ENCODE measurements around the gene TGFBR3L.

The TGFBR3L gene

DNA sequence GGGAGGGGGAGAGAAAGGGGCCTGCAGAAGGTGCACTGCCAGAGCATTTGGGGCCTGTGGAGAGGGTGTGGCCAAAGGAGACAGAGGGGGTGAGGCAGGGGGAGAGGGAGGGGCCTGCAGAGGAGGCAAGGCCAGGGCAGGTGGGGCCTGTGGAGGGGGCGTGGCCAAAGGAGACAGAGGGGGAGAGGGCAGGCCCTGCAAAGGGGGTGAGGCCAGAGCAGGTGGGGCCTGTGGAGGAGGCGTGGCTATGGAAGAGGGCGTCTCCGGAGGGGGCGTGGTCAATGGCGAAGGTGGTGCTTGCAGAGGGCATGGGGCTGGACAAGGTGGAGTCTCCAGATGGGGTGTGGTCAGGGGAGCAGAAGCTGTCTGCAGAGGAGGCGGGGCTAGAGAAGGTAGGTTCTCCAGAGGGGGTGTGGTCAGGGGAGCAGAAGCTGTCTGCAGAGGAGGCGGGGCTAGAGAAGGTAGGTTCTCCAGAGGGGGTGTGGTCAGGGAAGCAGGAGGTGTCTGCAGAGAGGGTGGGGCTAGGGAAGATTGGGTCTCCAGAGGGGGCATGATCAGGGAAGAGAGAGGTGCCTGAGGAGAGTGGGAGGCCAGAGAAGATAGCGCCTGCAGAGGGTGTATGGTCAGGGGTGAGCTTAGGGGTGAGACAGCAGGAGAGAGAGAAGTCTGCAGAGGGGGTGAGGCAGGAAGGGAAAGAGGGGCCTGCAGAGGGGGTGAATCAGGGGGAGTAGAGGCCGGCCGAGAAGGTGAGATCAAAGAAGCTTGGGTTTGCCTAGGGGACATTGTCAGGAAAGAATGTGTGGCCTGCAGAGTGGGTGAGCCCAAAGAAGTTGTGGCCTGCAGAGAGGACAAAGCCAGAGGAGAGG is 43.8 kb upstream of the TGFBR3L start (continued):
- TF ChIP-seq KLF8 (tag by site-specific recombination; IDR thresholded peaks at IDR 0.05), result peak; percentile 96

DNA sequence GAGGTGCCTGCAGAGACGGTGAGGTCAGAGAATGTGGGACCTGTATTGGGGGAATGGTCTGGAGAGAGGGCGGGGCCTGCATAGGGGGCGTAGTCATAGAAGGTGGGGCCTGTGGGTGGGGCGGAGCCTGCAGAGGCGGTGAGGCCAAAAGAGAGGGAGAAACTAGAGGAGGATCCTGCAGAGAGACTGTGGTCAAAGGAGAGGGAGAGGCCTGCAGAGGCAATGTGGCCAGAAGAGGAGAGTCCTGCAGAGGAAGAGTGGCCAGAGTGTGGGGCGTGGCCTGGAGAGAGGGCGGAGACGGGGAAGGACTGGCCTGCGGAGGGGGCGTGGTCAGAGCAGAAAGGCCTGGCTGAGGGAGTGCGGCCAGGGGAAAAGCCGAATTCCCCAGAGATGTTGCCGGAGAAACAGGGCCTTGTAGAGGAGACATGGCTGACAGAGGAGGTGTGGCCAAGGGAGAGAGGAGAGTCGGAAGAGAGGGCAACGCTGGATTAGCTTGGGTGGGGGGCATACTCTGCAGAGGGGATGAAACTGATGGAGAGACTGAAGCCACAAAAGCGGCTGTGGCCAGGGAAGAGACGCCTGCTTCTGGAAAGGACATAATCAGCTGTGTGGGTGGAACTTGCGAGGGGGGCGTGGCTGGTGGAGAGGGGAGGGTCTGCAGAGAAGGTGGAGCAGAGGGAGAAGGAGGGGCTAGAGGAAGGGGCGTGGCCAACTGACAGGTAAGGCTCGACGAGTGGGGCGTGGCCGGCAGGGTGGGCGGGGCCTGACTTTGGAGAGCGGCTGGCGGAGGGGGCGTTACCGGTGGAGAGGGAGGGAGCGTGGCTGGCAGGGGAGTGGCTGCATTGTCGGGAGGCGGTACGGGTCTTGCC is 43.0 kb upstream of the TGFBR3L start:
- H3K27ac ChIP-seq (ENCODE audit: extremely low read depth, low read depth, low read length), result peak overlapping the region; percentile 56
- peak overlapping the region; percentile 12; the same call in 1 of the 2 replicates for H3K4me3 ChIP-seq (ENCODE audit: low read depth, low read length)
- ChIA-PET POLR2A (interaction anchor here (0.6 to 2.5 kb wide), 6 partner anchors 12 to 53 kb away, joined by 3 to 15 read pairs (median 5); partner anchors contain the start of genes LRRC8E, MAP2K7 and SNAPC2), CTCF (interaction anchor here (0.6 to 1.6 kb wide), 4 partner anchors 11 to 356 kb away, joined by 3 to 4 read pairs (median 4); no protein-coding TSS in a partner anchor)
- no peaks in the 10 kb centered on the region for H3K36me3 ChIP-seq (ENCODE audit: control insufficient read depth in 2 of 2, insufficient read depth in 1 of 2, low read length in 2 of 2)
- H3K4me1 ChIP-seq (ENCODE audit: control insufficient read depth, insufficient read depth, low read length), result peaks cover 6% of the 10 kb centered on the region
- no peaks in the 10 kb centered on the region for H3K9me3 ChIP-seq (ENCODE audit: control insufficient read depth, insufficient read depth, low read depth, low read length)
- TF ChIP-seq ZNF239 (tag by site-specific recombination; IDR thresholded peaks at IDR 0.05) (no peak), BCL11B (tag by site-specific recombination; IDR thresholded peaks at IDR 0.05; ENCODE audit: low read depth) (peak; percentile 91), ZEB2 (tag by site-specific recombination; IDR thresholded peaks at IDR 0.05) (peak; percentile 78), ZNF341 (tag by site-specific recombination; IDR thresholded peaks at IDR 0.05; ENCODE audit: low read depth) (peak; percentile 95), ZXDB (tag by site-specific recombination; IDR thresholded peaks at IDR 0.05) (0 out of 2 replicates have a peak, but pooled peaks have one; percentile 18), ZNF214 (tag by site-specific recombination; IDR thresholded peaks at IDR 0.05; ENCODE audit: borderline replicate concordance) (no peak), ZNF560 (tag by site-specific recombination; IDR thresholded peaks at IDR 0.05; ENCODE audit: borderline replicate concordance) (no peak), SP2 (tag by site-specific recombination; IDR thresholded peaks at IDR 0.05) (peak; percentile 91), ZNF350 (tag by site-specific recombination; IDR thresholded peaks at IDR 0.05) (no peak), ZNF37A (tag by site-specific recombination; IDR thresholded peaks at IDR 0.05) (no peak), ZNF596 (tag by site-specific recombination; IDR thresholded peaks at IDR 0.05) (no peak), ZNF623 (tag by site-specific recombination; IDR thresholded peaks at IDR 0.05) (no peak), SP7 (tag by site-specific recombination; IDR thresholded peaks at IDR 0.05) (peak; percentile 44), TCF7L2 (IDR thresholded peaks at IDR 0.05; ENCODE audit: borderline replicate concordance, low read depth, low read length) (no peak), ZNF24 (tag by site-specific recombination; IDR thresholded peaks at IDR 0.05) (no peak), KLF1 (tag by site-specific recombination; IDR thresholded peaks at IDR 0.05) (peak; percentile 91), ZNF266 (tag by site-specific recombination; IDR thresholded peaks at IDR 0.05; ENCODE audit: low read depth) (no peak)
- TF ChIP-seq, protein P1, sequence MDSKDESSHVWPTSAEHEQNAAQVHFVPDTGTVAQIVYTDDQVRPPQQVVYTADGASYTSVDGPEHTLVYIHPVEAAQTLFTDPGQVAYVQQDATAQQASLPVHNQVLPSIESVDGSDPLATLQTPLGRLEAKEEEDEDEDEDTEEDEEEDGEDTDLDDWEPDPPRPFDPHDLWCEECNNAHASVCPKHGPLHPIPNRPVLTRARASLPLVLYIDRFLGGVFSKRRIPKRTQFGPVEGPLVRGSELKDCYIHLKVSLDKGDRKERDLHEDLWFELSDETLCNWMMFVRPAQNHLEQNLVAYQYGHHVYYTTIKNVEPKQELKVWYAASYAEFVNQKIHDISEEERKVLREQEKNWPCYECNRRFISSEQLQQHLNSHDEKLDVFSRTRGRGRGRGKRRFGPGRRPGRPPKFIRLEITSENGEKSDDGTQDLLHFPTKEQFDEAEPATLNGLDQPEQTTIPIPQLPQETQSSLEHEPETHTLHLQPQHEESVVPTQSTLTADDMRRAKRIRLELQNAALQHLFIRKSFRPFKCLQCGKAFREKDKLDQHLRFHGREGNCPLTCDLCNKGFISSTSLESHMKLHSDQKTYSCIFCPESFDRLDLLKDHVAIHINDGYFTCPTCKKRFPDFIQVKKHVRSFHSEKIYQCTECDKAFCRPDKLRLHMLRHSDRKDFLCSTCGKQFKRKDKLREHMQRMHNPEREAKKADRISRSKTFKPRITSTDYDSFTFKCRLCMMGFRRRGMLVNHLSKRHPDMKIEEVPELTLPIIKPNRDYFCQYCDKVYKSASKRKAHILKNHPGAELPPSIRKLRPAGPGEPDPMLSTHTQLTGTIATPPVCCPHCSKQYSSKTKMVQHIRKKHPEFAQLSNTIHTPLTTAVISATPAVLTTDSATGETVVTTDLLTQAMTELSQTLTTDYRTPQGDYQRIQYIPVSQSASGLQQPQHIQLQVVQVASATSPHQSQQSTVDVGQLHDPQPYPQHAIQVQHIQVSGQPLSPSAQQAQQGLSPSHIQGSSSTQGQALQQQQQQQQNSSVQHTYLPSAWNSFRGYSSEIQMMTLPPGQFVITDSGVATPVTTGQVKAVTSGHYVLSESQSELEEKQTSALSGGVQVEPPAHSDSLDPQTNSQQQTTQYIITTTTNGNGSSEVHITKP (tag by site-specific recombination; IDR thresholded peaks at IDR 0.05), result 0 out of 2 replicates have a peak, but pooled peaks have one; percentile 32
- TF ChIP-seq, protein P2, sequence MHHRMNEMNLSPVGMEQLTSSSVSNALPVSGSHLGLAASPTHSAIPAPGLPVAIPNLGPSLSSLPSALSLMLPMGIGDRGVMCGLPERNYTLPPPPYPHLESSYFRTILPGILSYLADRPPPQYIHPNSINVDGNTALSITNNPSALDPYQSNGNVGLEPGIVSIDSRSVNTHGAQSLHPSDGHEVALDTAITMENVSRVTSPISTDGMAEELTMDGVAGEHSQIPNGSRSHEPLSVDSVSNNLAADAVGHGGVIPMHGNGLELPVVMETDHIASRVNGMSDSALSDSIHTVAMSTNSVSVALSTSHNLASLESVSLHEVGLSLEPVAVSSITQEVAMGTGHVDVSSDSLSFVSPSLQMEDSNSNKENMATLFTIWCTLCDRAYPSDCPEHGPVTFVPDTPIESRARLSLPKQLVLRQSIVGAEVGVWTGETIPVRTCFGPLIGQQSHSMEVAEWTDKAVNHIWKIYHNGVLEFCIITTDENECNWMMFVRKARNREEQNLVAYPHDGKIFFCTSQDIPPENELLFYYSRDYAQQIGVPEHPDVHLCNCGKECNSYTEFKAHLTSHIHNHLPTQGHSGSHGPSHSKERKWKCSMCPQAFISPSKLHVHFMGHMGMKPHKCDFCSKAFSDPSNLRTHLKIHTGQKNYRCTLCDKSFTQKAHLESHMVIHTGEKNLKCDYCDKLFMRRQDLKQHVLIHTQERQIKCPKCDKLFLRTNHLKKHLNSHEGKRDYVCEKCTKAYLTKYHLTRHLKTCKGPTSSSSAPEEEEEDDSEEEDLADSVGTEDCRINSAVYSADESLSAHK (tag by site-specific recombination; IDR thresholded peaks at IDR 0.05), result no peak
- TF ChIP-seq, protein P3, sequence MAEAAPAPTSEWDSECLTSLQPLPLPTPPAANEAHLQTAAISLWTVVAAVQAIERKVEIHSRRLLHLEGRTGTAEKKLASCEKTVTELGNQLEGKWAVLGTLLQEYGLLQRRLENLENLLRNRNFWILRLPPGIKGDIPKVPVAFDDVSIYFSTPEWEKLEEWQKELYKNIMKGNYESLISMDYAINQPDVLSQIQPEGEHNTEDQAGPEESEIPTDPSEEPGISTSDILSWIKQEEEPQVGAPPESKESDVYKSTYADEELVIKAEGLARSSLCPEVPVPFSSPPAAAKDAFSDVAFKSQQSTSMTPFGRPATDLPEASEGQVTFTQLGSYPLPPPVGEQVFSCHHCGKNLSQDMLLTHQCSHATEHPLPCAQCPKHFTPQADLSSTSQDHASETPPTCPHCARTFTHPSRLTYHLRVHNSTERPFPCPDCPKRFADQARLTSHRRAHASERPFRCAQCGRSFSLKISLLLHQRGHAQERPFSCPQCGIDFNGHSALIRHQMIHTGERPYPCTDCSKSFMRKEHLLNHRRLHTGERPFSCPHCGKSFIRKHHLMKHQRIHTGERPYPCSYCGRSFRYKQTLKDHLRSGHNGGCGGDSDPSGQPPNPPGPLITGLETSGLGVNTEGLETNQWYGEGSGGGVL (tag by site-specific recombination; IDR thresholded peaks at IDR 0.05), result 0 out of 2 replicates have a peak, but pooled peaks have one; percentile 18
- TF ChIP-seq, protein P4, sequence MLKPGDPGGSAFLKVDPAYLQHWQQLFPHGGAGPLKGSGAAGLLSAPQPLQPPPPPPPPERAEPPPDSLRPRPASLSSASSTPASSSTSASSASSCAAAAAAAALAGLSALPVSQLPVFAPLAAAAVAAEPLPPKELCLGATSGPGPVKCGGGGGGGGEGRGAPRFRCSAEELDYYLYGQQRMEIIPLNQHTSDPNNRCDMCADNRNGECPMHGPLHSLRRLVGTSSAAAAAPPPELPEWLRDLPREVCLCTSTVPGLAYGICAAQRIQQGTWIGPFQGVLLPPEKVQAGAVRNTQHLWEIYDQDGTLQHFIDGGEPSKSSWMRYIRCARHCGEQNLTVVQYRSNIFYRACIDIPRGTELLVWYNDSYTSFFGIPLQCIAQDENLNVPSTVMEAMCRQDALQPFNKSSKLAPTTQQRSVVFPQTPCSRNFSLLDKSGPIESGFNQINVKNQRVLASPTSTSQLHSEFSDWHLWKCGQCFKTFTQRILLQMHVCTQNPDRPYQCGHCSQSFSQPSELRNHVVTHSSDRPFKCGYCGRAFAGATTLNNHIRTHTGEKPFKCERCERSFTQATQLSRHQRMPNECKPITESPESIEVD (tag by site-specific recombination; IDR thresholded peaks at IDR 0.05), result no peak
- TF ChIP-seq, protein P5, sequence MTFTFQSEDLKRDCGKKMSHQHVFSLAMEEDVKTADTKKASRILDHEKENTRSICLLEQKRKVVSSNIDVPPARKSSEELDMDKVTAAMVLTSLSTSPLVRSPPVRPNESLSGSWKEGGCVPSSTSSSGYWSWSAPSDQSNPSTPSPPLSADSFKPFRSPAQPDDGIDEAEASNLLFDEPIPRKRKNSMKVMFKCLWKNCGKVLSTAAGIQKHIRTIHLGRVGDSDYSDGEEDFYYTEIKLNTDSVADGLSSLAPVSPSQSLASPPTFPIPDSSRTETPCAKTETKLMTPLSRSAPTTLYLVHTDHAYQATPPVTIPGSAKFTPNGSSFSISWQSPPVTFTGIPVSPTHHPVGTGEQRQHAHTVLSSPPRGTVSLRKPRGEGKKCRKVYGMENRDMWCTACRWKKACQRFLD (tag by site-specific recombination; IDR thresholded peaks at IDR 0.05), result no peak
